Bronchial epithelial cell (primary cell): Measurements from ENCODE around the gene SUCLG2. TPM values are rescaled to one million over a fixed set of nuclear protein-coding genes. Genes with fewer than 3 reads are reported as not detected.
A peak's percentile ranks its signal among the peaks of the same experiment; 100 is the strongest.

Source experiments
- DNase-seq: peaks from one replicate; pipeline ENCODE4 v3.0.0-alpha.2; 2010; ENCODE audit warnings: low read depth
- FAIRE-seq: peaks from 2 replicates; lab custom pipeline; 2011; peaks lifted over from hg19 to GRCh38; lab: Jason Lieb, UNC
- H3K27me3 ChIP-seq: 2 replicates; pipeline ENCODE4 v1.5.1; 2011; ENCODE audit warnings: low read length; ENCODE audit not compliant: control insufficient read depth, insufficient read depth
- H3K36me3 ChIP-seq: 2 replicates; pipeline ENCODE4 v1.5.1; 2011; ENCODE audit warnings: low read length; ENCODE audit not compliant: control insufficient read depth, insufficient read depth
- H3K4me3 ChIP-seq: 2 replicates; pipeline ENCODE4 v1.5.1; 2011; ENCODE audit warnings: mild to moderate bottlenecking, low read depth, low read length, control low read depth
- total RNA-seq: library from RNA; depleted of rRNA; stranded (reverse); fragments of >200 nt; gene quantifications from 2 replicates; pipeline ENCODE4 v1.2.1, GENCODE V29; 2014
- TF ChIP-seq, protein P1 (sequence below): IDR thresholded peaks from 2 replicates; pipeline ENCODE4 v1.5.1; 2011; ENCODE audit warnings: mild to moderate bottlenecking, moderate library complexity, low read length, control low read depth, inconsistent platforms; ENCODE audit not compliant: insufficient read depth, severe bottlenecking

The SUCLG2 gene
- total RNA-seq, 1 donor from 2014 or later, result 42.1 TPM

GRCh38 chr3:67526246-67526645 is 128.2 kb downstream of the SUCLG2 start:
- FAIRE-seq (peak; percentile 23), DNase-seq (peak; percentile 85)
- TF ChIP-seq, protein P1, sequence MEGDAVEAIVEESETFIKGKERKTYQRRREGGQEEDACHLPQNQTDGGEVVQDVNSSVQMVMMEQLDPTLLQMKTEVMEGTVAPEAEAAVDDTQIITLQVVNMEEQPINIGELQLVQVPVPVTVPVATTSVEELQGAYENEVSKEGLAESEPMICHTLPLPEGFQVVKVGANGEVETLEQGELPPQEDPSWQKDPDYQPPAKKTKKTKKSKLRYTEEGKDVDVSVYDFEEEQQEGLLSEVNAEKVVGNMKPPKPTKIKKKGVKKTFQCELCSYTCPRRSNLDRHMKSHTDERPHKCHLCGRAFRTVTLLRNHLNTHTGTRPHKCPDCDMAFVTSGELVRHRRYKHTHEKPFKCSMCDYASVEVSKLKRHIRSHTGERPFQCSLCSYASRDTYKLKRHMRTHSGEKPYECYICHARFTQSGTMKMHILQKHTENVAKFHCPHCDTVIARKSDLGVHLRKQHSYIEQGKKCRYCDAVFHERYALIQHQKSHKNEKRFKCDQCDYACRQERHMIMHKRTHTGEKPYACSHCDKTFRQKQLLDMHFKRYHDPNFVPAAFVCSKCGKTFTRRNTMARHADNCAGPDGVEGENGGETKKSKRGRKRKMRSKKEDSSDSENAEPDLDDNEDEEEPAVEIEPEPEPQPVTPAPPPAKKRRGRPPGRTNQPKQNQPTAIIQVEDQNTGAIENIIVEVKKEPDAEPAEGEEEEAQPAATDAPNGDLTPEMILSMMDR, result no peak
- Histone ChIP-seq H3K36me3 (no peaks in the 10 kb centered on the region), H3K27me3 (no peaks in the 10 kb centered on the region), H3K4me3 (no peak overlapping the region)

GRCh38 chr3:67524046-67524445 is 130.4 kb downstream of the SUCLG2 start:
- Histone ChIP-seq H3K27me3 (no peaks in the 10 kb centered on the region), H3K36me3 (no peaks in the 10 kb centered on the region), H3K4me3 (no peak overlapping the region)
- TF ChIP-seq, protein P1, result no peak
- DNase-seq, result peak; percentile 26
- no peak for FAIRE-seq

DNA sequence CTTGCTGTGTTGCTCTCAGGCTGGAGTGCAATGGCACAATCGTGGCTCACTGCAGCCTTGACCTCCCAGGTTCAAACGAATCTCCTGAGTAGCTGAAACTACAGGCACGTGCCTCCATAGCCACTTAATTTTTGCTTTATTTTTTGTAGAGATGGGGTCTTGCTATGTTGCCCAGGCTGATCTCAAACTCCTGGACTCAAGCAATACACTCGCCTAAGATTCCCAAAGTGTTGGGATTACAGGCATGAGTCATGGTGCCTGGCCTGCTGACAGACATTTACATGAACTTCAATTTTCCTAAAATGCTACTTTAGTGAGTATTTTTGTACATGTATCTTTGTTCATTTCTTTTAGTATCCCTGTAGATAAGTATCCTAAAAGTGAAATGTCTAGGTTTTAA is 132.3 kb downstream of the SUCLG2 start:
- H3K36me3 ChIP-seq, result peaks cover 1% of the 10 kb centered on the region
- H3K4me3 ChIP-seq, result no peak overlapping the region
- DNase-seq (no peak), FAIRE-seq (no peak)
- TF ChIP-seq, protein P1, result no peak
- H3K27me3 ChIP-seq, result no peaks in the 10 kb centered on the region

DNA sequence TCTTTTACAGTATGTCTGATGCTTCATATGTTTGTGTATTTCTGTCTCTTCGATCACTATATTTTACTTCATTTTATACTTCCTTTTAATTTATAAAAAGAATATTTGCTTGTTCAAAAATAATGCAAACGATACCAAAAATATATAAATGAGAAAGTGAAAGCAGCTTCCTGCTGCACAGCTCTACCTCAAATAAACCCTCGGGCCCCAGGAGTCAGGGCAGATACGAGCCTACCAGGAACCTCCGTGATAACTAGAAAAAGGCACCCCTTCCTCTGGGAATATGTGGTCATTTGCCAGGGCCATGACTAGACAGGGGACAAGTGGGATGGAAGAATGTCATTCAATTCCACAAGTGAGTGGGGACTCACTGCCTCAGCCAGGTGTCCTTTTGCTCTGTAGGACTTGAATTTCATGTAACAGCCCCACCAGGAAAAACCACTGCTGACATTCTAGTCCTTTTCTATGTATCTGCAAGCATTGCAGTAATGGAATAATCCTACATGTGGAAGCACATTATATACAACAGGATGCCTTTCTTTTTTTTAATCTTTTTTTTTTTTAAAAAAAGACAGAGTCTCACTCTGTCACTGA is 133.3 kb downstream of the SUCLG2 start:
- H3K27me3 ChIP-seq, result no peaks in the 10 kb centered on the region
- H3K36me3 ChIP-seq, result peaks cover 1% of the 10 kb centered on the region
- TF ChIP-seq, protein P1, result no peak
- FAIRE-seq (no peak), DNase-seq (no peak)
- no peak overlapping the region for H3K4me3 ChIP-seq

GRCh38 chr3:67518236-67518635 is 136.2 kb downstream of the SUCLG2 start:
- no peak overlapping the region for H3K4me3 ChIP-seq
- FAIRE-seq (no peak), DNase-seq (no peak)
- no peaks in the 10 kb centered on the region for H3K27me3 ChIP-seq
- peaks cover 1% of the 10 kb centered on the region for H3K36me3 ChIP-seq
- TF ChIP-seq, protein P1, result no peak

- FAIRE-seq (no peak), DNase-seq (no peak)
- Histone ChIP-seq H3K36me3 (peaks cover 1% of the 10 kb centered on the region), H3K4me3 (no peak overlapping the region), H3K27me3 (no peaks in the 10 kb centered on the region)
- TF ChIP-seq, protein P1, result no peak
Observed at GRCh38 chr3:67517781-67518180, 136.6 kb downstream of the SUCLG2 start.
